ENCODE data around the gene SPATC1L.

The SPATC1L gene

DNA sequence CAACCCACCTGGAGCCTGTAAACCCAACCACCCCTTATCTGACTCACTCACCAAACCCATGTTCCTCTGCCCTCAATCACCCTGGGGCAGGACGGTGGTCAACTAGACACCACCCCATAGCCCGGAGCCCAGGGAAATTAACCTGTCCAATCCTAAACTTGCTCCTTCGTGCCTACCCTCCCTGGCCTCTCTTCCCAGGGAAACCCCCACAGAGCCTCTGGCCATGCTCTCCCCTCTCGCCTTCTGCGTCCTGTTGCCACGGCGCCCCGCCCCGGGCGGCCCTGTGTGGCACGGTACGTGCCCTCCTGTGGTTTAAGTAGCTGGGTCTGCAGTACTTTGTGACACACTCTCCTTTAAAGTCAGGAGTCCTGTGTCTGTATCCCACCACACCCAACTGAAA is 24.9 kb downstream of the SPATC1L start:
- TF ChIP-seq, protein P1, sequence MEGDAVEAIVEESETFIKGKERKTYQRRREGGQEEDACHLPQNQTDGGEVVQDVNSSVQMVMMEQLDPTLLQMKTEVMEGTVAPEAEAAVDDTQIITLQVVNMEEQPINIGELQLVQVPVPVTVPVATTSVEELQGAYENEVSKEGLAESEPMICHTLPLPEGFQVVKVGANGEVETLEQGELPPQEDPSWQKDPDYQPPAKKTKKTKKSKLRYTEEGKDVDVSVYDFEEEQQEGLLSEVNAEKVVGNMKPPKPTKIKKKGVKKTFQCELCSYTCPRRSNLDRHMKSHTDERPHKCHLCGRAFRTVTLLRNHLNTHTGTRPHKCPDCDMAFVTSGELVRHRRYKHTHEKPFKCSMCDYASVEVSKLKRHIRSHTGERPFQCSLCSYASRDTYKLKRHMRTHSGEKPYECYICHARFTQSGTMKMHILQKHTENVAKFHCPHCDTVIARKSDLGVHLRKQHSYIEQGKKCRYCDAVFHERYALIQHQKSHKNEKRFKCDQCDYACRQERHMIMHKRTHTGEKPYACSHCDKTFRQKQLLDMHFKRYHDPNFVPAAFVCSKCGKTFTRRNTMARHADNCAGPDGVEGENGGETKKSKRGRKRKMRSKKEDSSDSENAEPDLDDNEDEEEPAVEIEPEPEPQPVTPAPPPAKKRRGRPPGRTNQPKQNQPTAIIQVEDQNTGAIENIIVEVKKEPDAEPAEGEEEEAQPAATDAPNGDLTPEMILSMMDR (IDR thresholded peaks at IDR 0.05; ENCODE audit: low read depth, low read length), result no peak
- no peak for DNase-seq (ENCODE audit: extremely low read depth, low read depth)

GRCh38 chr21:46158666-46159300 is 25.5 kb downstream of the SPATC1L start:
- DNase-seq (ENCODE audit: extremely low read depth, low read depth), result no peak
- TF ChIP-seq, protein P1 (IDR thresholded peaks at IDR 0.05; ENCODE audit: low read depth, low read length), result no peak

DNA sequence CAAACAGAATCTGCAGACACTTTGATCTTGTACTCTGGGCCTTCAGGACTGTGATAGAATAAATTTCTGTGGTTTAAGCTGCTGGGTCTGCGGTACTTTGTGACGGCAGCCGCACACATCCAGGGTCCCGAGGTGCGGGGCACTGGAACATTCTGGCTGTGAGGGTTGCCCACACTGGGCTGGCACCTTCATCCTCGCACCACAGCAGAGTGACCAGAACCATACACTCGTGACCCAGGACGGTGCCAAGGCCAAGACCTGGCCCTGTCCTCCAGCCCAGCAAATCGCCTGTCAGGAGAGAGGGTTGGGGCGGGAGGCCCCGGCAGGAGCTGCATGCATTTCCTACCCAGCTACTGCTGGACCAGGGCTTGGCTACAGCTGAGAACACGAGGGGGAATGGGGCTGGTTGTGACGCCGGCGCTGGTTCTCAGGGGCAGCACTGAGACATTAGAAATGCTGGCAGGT is 26.2 kb downstream of the SPATC1L start:
- no peak for DNase-seq (ENCODE audit: extremely low read depth, low read depth)
- TF ChIP-seq, protein P1 (IDR thresholded peaks at IDR 0.05; ENCODE audit: low read depth, low read length), result no peak

DNA sequence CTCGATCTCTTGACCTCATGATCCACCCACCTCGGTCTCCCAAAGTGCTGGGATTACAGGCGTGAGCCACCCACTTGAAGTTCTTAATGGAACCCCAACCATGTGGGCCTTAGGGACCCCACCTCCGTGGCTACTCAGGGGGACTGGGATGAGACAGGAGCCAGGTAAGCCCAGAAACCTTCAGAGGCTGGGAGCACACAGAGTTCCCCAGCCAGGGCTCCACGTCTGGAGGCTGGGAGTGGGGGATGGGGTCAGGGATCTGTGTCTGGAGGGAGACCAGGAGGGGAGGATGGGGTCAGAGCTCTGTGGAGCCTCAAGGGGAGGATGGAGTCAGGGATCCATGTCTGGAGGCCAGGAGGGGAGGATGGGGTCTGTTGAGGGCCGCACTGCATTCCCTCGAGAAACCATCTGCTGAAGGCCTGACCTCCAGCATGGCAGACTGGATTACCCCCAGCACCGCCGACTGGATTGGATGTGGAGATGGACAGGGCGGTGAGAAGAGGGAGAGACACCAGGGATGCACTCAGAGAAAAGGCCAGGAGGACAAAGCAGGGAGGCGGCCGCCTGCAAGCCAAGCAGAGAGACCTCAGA is 26.8 kb downstream of the SPATC1L start:
- TF ChIP-seq, protein P1 (IDR thresholded peaks at IDR 0.05; ENCODE audit: low read depth, low read length), result no peak

GRCh38 chr21:46156678-46157077 is 27.6 kb downstream of the SPATC1L start:
- no peak for DNase-seq (ENCODE audit: extremely low read depth, low read depth)
- TF ChIP-seq, protein P1 (IDR thresholded peaks at IDR 0.05; ENCODE audit: low read depth, low read length), result no peak

More for the DNA sequence above, 26.8 kb downstream of the SPATC1L start:
- DNase-seq (ENCODE audit: extremely low read depth, low read depth), result no peak

GRCh38 chr21:46156378-46156645 is 27.9 kb downstream of the SPATC1L start:
- TF ChIP-seq, protein P1 (IDR thresholded peaks at IDR 0.05; ENCODE audit: low read depth, low read length), result no peak
- no peak for DNase-seq (ENCODE audit: extremely low read depth, low read depth)

- no peak for DNase-seq (ENCODE audit: extremely low read depth, low read depth)
Measured at GRCh38 chr21:46155514-46156377, 28.5 kb downstream of the SPATC1L start, which contains the start of gene FTCD. FTCD (minus strand) TSS chr21:46155579; CDS start chr21:46155523, 56 bp downstream.

More at GRCh38 chr21:46155514-46156377, 28.5 kb downstream of the SPATC1L start, which contains the start of gene FTCD:
- TF ChIP-seq, protein P1 (IDR thresholded peaks at IDR 0.05; ENCODE audit: low read depth, low read length), result no peak
